HG03575 (cell line): ENCODE measurements around the gene POLR2A.
A peak's percentile ranks its signal among the peaks of the same experiment; 100 is the strongest.

Source experiments
- ATAC-seq: cut with Tn5 transposase; IDR thresholded peaks from one replicate; pipeline ENCODE4 v1.9.1; 2021; ENCODE audit not compliant: unreplicated experiment, insufficient number of reproducible peaks, low FRiP score; ENCODE audit errors: extremely low read depth

POLR2A gene

GRCh38 chr17:7484067-7484918 lies at the start of gene POLR2A:
Gene POLR2A (plus strand): TSS chr17:7484366.
- peak; percentile 33 for ATAC-seq

- ATAC-seq, result no peak
Observed at GRCh38 chr17:7435676-7436555, 48.2 kb upstream of the POLR2A start.

- ATAC-seq, result no peak
Observed at GRCh38 chr17:7436556-7437368, 47.4 kb upstream of the POLR2A start.

DNA sequence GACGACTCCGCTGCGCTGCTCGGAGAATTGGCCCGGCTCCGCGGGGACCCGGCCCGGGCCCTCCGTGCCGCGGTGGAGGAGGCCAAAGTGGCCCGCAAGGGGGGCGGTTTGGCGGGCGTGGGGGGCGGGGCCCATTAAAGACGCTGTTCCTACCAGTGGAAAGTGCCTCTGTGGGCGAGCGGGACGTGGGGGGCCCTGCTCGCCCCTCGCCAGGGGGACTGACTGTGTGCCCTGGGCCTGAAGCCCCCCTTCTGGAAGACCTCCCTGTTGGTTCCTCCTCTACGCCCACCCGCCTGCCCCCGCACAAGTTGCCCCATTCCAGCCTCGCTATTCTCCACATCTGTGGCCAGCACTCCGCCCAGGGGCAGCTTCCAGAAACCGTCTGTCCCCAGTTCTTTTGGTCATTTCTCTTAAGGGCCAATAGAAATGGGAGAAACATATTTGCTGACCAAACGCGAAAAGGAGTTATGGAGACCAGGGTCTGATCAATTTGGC lies 46.8 kb upstream of the POLR2A start:
- no peak for ATAC-seq

- no peak for ATAC-seq
Observed at GRCh38 chr17:7437950-7438614, 46.1 kb upstream of the POLR2A start.

GRCh38 chr17:7438656-7439460 lies 45.3 kb upstream of the POLR2A start:
- no peak for ATAC-seq

DNA sequence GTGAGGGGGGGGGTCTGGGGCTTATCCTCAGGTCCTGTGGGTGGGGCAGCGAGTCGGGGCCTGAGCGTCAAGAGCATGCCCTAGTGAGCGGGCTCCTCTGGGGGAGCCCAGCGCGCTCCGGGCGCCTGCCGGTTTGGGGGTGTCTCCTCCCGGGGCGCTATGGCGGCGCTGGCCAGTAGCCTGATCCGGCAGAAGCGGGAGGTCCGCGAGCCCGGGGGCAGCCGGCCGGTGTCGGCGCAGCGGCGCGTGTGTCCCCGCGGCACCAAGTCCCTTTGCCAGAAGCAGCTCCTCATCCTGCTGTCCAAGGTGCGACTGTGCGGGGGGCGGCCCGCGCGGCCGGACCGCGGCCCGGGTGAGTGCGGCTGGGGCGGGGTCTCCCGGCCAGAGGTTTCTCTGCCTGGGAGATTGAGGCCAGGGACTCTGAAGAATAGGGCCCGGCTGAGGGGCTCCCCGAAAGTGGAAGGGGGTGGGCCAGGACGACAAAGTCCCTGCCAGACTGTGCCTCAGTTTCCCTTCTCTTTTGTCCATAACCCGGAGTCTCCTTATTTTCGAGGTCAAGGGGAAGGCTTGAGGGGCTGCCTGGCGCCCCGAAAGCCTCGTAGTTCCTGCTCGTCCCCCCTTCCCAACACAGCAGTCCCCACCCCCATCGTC lies 44.6 kb upstream of the POLR2A start, which contains the start of gene FGF11:
TSS of gene FGF11 (plus strand) at position 51 of the 651 bp plus-strand sequence. CDS start at position 160, 109 bp downstream.
- no peak for ATAC-seq

GRCh38 chr17:7440113-7440833 lies 43.9 kb upstream of the POLR2A start:
- no peak for ATAC-seq

DNA sequence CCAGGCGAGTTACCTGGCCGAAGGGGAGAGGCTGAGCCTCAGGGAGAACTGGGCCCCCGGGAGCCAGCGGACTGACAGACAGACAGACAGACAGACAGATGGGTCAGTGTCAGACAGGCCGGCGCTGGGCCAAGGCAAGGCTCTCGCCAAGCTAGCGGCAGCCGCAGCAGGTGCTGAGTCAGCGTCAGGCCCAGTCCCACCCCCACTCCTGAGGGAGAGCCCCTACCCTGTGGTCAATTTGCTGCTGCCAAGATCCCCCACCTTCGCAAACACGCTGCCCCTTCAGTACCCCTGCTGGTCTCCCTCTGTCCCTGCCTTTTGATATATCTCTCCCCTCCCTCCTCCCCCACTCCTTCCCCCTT lies 43.4 kb upstream of the POLR2A start:
- ATAC-seq, result no peak

GRCh38 chr17:7441266-7441665 lies 42.9 kb upstream of the POLR2A start:
- ATAC-seq, result no peak

DNA sequence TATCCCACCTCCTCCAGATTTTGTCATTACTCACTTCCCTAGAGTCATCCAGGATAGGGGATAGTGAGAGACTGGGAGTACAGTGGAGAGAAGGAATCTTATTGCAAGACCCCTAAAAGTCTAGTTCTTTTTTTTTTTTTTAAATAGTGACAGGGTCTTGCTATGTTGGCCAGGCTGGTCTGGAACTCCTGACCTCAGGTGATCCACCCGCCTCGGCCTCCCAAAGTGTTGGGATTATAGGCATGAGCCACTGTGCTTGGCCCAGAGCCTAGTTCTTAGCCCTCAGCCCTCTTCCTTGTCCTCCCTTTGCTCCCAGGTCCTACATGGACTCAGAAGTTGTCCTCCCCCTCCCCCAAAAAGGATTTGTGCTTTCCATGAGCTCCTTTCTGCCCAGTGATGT lies 42.0 kb upstream of the POLR2A start:
- ATAC-seq, result no peak

GRCh38 chr17:7443499-7444485 lies 40.4 kb upstream of the POLR2A start:
- ATAC-seq, result no peak

DNA sequence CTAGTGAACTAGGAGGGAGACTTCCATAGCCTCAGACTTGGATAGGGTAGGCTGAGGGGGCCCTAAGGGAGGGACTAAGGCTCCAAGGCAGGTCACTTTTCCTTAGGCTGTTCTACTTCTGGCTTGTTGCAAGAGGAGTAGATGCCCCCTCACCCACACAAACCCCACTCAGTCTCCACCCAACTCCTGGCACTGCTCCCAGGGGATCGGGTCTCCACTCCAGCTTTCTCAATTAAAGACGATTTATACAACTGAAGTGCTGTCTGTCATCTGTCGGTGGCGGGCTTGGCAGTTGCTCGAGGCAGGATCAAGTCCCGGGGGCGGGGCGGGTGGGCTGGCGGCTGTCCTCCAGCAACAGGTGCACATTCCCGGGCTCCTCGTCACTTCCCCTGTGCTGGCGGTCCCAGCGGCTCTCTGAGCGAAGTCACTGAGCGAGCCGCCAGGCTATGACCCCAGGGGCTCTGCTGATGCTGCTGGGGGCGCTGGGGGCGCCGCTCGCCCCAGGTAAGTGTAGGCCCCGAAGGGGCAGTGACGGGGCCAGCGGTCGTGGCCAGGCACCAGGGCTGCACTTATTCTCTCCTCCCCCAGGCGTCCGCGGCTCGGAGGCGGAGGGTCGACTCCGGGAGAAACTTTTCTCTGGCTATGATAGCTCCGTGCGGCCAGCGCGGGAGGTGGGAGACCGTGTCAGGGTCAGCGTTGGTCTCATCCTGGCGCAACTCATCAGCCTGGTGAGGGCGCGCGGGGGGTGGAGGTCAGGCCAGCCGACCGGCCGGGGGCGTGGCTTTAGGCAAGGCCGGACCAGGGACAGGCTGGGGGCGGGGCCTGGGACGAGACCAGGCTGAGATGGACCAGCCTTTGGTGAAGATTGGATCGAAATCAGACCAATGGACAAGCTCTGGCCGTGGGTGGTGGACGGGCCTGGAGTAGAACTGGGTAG lies 39.2 kb upstream of the POLR2A start, which contains the start of gene CHRNB1:
TSS of gene CHRNB1 (plus strand) at position 380 of the 937 bp plus-strand sequence. CDS start at position 447, 67 bp downstream.
- ATAC-seq, result no peak

DNA sequence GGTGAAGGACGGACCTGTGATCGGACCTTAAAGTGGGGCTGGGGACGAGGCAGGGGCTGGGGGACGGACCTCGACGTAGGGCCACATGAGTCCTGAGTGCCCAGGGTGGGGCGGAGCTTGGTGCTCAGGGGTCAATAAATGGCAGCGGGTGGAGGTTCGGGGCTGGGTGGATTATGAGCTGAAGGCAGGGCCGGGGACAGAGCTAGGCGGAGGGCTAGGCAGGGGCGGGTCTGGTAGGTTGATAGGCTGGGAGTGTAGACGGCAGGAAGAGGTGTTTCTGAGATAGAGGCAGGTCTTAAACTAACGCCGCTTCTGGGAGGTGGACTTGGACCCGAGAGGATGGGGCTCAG lies 38.6 kb upstream of the POLR2A start:
- no peak for ATAC-seq

DNA sequence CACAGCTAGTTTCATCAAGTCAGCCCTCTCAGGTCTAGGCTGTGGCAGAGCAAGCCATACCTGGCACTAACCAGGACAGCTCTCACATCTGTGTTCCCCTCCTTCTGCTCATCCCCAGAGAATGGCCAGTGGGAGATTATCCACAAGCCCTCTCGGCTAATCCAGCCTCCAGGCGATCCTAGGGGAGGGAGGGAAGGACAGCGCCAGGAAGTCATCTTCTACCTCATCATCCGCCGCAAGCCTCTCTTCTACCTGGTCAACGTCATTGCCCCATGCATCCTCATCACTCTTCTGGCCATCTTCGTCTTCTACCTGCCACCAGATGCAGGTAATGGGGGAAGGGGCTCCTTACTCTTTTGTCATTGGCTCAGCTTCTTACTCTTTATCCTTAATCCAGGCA lies 35.7 kb upstream of the POLR2A start:
- no peak for ATAC-seq
